Measurements from ENCODE around the gene SENP1.
"Not testable (repeated sequence)": the region's sequence is repeated elsewhere in the genome, so short reads cannot be mapped to it uniquely, and the experiment has no call there.

The SENP1 gene

GRCh38 chr12:48105867-48106680, at the start of gene SENP1:
Gene SENP1 (minus strand): TSS chr12:48106079. CDS start chr12:48101472, 4,607 bp downstream.
- FAIRE-seq, result peak; percentile 94
- peak; percentile 62 for DNase-seq (ENCODE audit: insufficient read length, low spot score)

GRCh38 chr12:48151103-48151771, 45.4 kb upstream of the SENP1 start:
- FAIRE-seq, result no peak
- no peak for DNase-seq (ENCODE audit: insufficient read length, low spot score)

DNA sequence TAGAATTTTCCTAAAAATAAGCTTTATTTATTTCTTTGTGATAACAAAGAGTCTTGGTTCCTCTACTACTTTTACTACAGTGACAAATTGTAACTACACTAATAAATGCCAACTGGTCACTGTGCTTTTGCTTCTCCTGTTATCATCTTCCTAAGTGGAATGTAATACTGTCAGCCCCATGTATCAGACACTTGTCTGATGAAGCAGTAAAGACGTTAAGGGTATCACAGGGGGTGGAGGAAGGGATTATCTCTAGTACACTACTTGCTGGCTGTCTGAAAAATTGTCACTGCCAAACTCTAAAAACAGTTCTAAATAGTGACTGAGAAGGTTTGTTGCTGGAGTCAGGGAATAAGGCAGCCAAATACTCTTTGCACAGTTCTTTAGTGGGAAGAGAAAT, 40.1 kb upstream of the SENP1 start:
- FAIRE-seq (no peak), DNase-seq (ENCODE audit: insufficient read length, low spot score) (no peak)

DNA sequence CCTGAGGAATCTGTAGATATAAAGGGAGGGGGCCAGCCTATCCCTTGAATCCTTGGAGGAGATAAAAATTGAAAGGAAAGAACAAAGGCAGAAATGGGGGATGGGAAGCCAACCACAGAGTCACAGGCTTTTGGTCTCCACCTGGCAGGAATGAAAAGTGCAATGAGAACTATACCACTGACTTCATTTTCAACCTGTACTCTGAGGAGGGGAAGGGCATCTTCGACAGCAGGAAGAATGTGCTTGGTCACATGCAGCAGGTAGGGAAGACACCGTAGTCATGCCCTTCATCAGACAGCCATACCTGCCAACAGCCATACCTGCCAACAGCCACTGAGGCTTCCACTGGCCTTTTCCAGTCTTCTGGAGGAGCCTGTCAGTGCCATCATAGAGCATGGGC, 38.0 kb upstream of the SENP1 start:
- FAIRE-seq (no peak), DNase-seq (ENCODE audit: insufficient read length, low spot score) (no peak)

- FAIRE-seq (no peak), DNase-seq (ENCODE audit: insufficient read length, low spot score) (no peak)
Measured at GRCh38 chr12:48142818-48143674, 37.2 kb upstream of the SENP1 start.

DNA sequence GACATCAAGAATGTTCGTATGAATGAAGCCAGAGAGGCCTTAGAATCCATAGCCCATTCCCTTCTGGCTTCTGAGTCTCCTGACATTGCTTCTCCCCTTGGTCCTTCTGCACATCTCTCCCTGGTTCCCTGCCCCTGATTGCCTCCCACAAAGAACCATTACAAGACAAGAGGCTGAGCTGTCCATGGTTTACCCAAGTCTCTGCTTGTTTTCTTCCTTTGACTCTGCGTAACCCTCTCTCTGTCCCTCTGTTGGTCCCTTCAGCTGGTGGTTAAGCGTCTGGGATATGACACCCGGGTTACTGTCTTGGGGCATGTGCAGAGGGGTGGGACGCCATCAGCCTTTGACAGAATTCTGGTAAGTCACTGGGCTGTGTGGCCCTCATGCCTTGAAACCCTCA, 29.1 kb upstream of the SENP1 start:
- no peak for FAIRE-seq
- no peak for DNase-seq (ENCODE audit: insufficient read length, low spot score)

GRCh38 chr12:48132826-48133225, 26.9 kb upstream of the SENP1 start:
- DNase-seq (ENCODE audit: insufficient read length, low spot score) (no peak), FAIRE-seq (no peak)

DNA sequence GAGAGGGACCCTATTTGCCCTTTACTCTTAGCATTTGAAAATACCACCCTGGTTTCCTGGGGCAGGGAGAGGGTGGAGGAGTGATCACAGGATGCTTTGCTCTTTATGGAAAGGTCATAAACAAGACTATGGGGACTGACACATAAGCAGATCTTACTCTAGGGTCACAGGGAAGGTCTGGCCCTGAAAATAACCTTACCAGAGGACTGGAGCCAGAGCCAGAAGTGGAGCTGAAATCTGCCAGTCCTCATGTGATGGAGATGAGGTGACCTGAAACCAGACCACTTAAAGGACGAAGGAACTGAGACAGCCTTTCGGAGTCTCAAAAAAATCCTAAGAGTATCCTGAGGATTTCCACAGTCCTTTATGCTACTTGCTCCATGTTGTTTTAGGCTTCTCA, 25.6 kb upstream of the SENP1 start:
- FAIRE-seq (no peak), DNase-seq (ENCODE audit: insufficient read length, low spot score) (no peak)

DNA sequence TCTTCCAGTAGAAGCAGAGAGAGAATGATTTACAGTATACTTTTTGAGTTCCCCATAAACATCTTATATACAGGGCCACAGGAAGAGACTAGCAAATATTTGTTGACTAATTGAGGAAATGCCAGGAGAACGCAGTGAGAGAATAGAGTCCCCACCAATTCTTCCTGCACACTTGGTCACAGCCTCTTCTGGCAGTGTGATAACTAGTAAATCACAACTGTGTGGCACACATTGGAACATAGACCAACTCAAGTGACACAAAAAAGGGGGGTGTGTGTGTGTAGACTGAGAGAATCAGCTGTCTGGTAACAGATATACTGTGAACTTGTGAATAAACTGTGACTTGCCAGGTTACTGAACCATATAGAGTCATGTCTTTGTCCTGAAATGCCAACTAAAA, 23.5 kb upstream of the SENP1 start:
- DNase-seq (ENCODE audit: insufficient read length, low spot score) (no peak), FAIRE-seq (no peak)

GRCh38 chr12:48128800-48129199, 22.9 kb upstream of the SENP1 start:
- no peak for DNase-seq (ENCODE audit: insufficient read length, low spot score)
- FAIRE-seq, result no peak

DNA sequence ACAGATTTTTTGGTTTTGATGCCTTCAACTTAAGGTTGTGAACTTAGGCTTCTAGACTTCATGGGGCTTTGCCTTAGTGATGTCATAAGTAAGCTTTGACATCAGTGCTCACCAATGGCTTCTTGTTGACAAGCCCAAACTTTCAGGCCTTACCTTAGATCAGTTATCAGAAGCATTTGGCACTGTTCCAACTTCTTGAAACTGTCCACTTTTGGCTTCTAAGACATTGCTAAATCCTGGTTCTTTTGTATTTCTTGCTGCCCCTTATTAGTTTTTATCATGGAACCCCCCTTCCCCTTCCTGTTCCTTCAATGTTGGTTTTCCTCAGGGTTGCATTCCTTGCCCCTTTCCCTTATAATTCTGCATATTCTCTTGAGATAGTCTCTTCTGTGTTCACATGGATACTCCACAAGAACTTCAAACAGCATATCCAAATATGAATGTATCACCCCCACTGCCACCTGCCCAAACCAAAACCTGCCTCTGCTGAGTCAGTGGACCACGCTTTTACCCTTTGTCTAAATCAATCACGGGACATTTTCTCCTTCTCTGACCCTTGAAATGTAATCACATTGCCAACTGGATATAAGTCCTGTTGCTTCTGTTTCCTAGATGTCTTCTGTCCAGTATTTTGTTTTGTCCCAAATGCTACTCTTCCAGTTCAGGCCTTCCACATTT, 21.2 kb upstream of the SENP1 start:
- no peak for FAIRE-seq
- no peak for DNase-seq (ENCODE audit: insufficient read length, low spot score)

GRCh38 chr12:48125985-48126384, 20.1 kb upstream of the SENP1 start:
- DNase-seq (ENCODE audit: insufficient read length, low spot score), result no peak

GRCh38 chr12:48125542-48125941, 19.7 kb upstream of the SENP1 start:
- FAIRE-seq, result not testable (repeated sequence)

More at GRCh38 chr12:48125985-48126384, 20.1 kb upstream of the SENP1 start:
- no peak for FAIRE-seq

DNA sequence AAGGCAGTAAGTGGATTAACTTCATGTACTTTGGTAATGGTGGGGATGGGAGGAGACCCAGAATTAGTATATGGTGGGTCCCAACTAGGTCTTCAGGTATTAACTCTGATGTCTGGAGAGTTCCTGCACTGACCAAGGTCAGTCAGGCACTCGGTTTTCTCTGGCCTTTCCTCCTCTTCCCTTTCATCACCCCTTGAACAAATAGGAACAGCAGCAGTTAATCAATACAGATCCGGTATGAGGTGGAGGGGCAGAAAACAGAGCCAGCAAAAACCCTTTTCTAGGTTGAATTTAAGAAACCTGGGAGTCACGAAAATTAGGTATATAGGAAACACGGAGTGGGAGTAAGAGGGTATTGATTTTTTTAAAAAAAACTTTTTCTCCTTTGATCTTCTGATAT, 17.3 kb upstream of the SENP1 start:
- DNase-seq (ENCODE audit: insufficient read length, low spot score), result no peak

More at GRCh38 chr12:48125542-48125941, 19.7 kb upstream of the SENP1 start:
- not testable (repeated sequence) for DNase-seq (ENCODE audit: insufficient read length, low spot score)

DNA sequence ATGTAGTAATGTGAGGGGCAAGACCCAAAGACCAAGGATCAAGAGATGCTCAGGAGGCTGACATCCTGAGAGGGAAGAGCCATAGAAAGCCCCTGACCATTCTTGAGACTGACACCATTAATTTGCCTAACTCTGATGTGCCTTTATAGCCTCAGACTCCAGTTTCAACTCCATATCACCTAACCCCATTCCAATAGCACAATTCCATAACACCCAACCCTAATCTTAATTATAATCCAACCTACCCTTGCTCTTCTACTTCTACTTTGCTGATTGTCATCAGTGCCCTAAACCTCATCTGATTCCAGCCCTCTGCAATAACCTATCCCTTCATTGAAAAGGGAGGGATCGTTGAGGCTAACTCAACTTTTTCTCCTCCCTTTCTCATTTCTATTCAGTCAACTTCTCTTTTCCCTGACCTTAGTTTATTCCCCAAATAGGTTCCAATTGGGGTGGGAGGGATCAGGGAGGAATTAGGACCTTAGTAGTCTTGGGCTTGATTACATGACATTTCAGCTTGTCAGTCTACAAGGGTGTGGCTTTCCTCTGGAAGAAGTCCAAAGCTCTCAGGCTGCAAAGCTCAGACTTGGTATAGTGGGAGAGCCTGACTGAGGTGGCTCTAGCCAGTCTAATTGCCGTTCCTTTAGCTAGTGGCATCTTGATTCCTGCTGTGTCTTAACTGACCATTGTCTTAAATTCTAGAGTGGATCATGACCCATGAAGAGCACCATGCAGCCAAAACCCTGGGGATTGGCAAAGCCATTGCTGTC, 16.4 kb upstream of the SENP1 start:
- DNase-seq (ENCODE audit: insufficient read length, low spot score), result no peak
- no peak for FAIRE-seq

More for the DNA sequence above, 17.3 kb upstream of the SENP1 start:
- FAIRE-seq, result no peak

DNA sequence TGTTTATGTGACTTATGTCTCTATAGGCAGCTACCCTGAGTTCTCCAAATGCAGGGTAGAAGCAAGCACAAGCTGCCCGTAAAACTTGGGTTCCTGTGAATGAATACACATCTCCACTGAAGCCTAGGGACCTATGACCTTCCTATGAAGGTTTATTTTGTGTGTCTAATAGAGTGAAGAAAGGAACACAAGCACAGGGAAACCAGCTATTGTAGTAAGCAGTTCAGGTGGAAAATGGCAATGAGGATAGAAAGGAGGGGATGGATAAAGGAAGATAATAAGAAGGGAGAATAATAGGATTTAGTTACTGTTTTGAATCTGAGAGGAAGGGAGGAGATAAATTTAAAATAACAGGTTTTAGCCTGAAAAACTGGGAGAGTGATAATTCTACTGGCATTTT, 15.6 kb upstream of the SENP1 start:
- FAIRE-seq, result no peak
- DNase-seq (ENCODE audit: insufficient read length, low spot score), result no peak

DNA sequence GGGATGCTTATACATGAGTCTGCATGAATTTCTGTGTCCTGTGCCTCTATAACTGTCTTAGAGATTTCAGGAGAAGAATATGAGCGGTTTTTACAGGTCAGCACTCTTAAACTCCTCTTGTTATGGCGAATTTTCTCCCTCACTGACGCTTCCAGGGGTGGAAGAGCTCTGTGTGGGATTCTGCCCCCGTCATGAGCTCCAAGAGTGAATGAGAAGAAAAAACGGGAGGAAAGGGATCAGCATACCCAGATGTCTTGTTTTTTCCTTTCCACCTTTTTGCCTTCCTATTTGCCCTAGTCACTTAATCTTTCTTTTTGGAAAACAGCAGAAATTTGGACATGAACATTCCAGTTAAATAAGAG, 13.9 kb upstream of the SENP1 start:
- no peak for DNase-seq (ENCODE audit: insufficient read length, low spot score)
- FAIRE-seq, result no peak

GRCh38 chr12:48119078-48119833, 13.4 kb upstream of the SENP1 start, which contains the start of gene PFKM:
Gene PFKM (plus strand): TSS chr12:48119364. CDS start chr12:48122775, 3,411 bp downstream.
- peak; percentile 94 for FAIRE-seq
- peak; percentile 73 for DNase-seq (ENCODE audit: insufficient read length, low spot score)

DNA sequence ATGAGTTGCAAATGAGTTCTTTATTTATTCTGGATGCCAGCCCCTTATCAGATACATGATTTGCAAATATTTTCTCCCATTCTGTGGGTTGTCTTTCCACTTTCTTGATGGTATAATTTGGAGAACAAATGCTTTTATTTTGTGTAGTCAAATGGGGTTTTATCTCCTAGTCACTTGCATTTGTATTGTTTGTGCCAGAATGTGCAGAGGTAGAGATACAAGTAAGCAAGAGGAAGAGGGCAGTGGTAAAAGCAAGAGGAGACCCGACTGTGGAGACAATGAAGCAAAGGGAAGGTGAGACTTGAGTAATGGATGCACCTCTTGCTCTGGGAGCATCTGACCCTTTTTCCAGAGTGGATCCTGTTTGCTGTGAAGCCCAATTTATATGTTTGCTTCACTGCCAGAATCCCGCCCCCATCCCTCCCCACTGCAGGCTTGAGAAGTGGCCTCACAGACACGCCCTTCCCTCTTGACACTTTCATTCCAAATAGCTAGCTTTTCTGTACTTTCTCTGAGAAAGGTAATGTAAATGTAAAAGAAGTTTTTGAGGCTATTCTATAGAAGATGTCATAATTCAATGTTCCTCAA, 12.5 kb upstream of the SENP1 start:
- no peak for DNase-seq (ENCODE audit: insufficient read length, low spot score)
- no peak for FAIRE-seq
